ENCODE results near the gene TINAGL1. TPM values are rescaled to one million over a fixed set of nuclear protein-coding genes. Genes with fewer than 3 reads are reported as not detected.

TINAGL1 gene
- total RNA-seq, 1 experiment from 2014 or later, result 2.9 TPM

- H3K9me3 Mint-ChIP-seq (ENCODE audit: unreplicated experiment), result no peaks in the 10 kb centered on the region
- CTCF ChIA-PET, result no interaction called here
- H3K27me3 Mint-ChIP-seq (ENCODE audit: insufficient read depth, unreplicated experiment), result peaks cover 22% of the 10 kb centered on the region
- H3K4me1 Mint-ChIP-seq (ENCODE audit: insufficient read depth, unreplicated experiment), result peaks cover 11% of the 10 kb centered on the region
- intact Hi-C loops (cut with micrococcal nuclease), result no loop called here
- POLR2A ChIA-PET, result interaction anchor here (0.6 to 11.4 kb wide), 4 partner anchors 17 to 191 kb away, joined by 3 to 207 read pairs (median 5); partner anchors contain the start of gene PEF1
- H3K27ac Mint-ChIP-seq (ENCODE audit: low read depth, unreplicated experiment), result no peak overlapping the region
- TF ChIP-seq CTCF (IDR thresholded peaks at IDR 0.05; ENCODE audit: unreplicated experiment), result no peak
- no peaks in the 10 kb centered on the region for H3K36me3 Mint-ChIP-seq (ENCODE audit: insufficient read depth, unreplicated experiment)
- DNase-seq (ENCODE audit: unreplicated experiment), result no peak
- no TSS peak for BruUV-seq (replicated peaks)
- no peak overlapping the region for H3K4me3 Mint-ChIP-seq (ENCODE audit: unreplicated experiment)
Observed at GRCh38 chr1:31621847-31622730, 45.8 kb downstream of the TINAGL1 start.

- Mint-ChIP-seq H3K4me1 (ENCODE audit: insufficient read depth, unreplicated experiment) (peaks cover 21% of the 10 kb centered on the region), H3K4me3 (ENCODE audit: unreplicated experiment) (no peak overlapping the region), H3K27ac (ENCODE audit: low read depth, unreplicated experiment) (no peak overlapping the region), H3K9me3 (ENCODE audit: unreplicated experiment) (no peaks in the 10 kb centered on the region), H3K36me3 (ENCODE audit: insufficient read depth, unreplicated experiment) (no peaks in the 10 kb centered on the region), H3K27me3 (ENCODE audit: insufficient read depth, unreplicated experiment) (peaks cover 14% of the 10 kb centered on the region)
- ChIA-PET CTCF (interaction anchor here (0.6 to 0.9 kb wide), 2 partner anchors 33 to 60 kb away, joined by 3 read pairs; no protein-coding TSS in a partner anchor), POLR2A (interaction anchor here (11.4 kb wide), 1 partner anchor 17 kb away, joined by 207 read pairs; the partner anchor contains the start of gene PEF1)
- no peak for TF ChIP-seq CTCF (IDR thresholded peaks at IDR 0.05; ENCODE audit: unreplicated experiment)
- DNase-seq (ENCODE audit: unreplicated experiment), result no peak
- BruUV-seq (replicated peaks), result no TSS peak
- intact Hi-C loops (cut with micrococcal nuclease), result no loop called here
Observed at GRCh38 chr1:31623365-31623764, 47.0 kb downstream of the TINAGL1 start.

- Mint-ChIP-seq H3K9me3 (ENCODE audit: unreplicated experiment) (no peaks in the 10 kb centered on the region), H3K27me3 (ENCODE audit: insufficient read depth, unreplicated experiment) (peaks cover 5% of the 10 kb centered on the region), H3K4me3 (ENCODE audit: unreplicated experiment) (no peak overlapping the region), H3K27ac (ENCODE audit: low read depth, unreplicated experiment) (no peak overlapping the region), H3K4me1 (ENCODE audit: insufficient read depth, unreplicated experiment) (peaks cover 23% of the 10 kb centered on the region), H3K36me3 (ENCODE audit: insufficient read depth, unreplicated experiment) (peaks cover under 1% of the 10 kb centered on the region)
- no peak for DNase-seq (ENCODE audit: unreplicated experiment)
- TF ChIP-seq CTCF (IDR thresholded peaks at IDR 0.05; ENCODE audit: unreplicated experiment), result no peak
- CTCF ChIA-PET, result interaction anchor here (1.5 kb wide), 1 partner anchor 76 kb away, joined by 4 read pairs; no protein-coding TSS in a partner anchor
- no TSS peak for BruUV-seq (replicated peaks)
- POLR2A ChIA-PET, result interaction anchor here (0.5 to 11.4 kb wide), 3 partner anchors 9 to 42 kb away, joined by 3 to 207 read pairs (median 3); partner anchors contain the start of gene PEF1
- intact Hi-C loops (cut with micrococcal nuclease), result no loop called here
Observed at GRCh38 chr1:31624309-31624708, 48.0 kb downstream of the TINAGL1 start.

- peaks cover 23% of the 10 kb centered on the region for H3K4me1 Mint-ChIP-seq (ENCODE audit: insufficient read depth, unreplicated experiment)
- peaks cover 7% of the 10 kb centered on the region for H3K36me3 Mint-ChIP-seq (ENCODE audit: insufficient read depth, unreplicated experiment)
- H3K9me3 Mint-ChIP-seq (ENCODE audit: unreplicated experiment), result no peaks in the 10 kb centered on the region
- no peak overlapping the region for H3K4me3 Mint-ChIP-seq (ENCODE audit: unreplicated experiment)
- ChIA-PET POLR2A (interaction anchor here (0.5 to 11.4 kb wide), 4 partner anchors 8 to 130 kb away, joined by 3 to 207 read pairs (median 4); partner anchors contain the start of gene PEF1), CTCF (interaction anchor here (0.7 to 1.5 kb wide), 2 partner anchors 76 to 126 kb away, joined by 3 to 4 read pairs; no protein-coding TSS in a partner anchor)
- no peak for TF ChIP-seq CTCF (IDR thresholded peaks at IDR 0.05; ENCODE audit: unreplicated experiment)
- H3K27ac Mint-ChIP-seq (ENCODE audit: low read depth, unreplicated experiment), result no peak overlapping the region
- DNase-seq (ENCODE audit: unreplicated experiment), result no peak
- no peaks in the 10 kb centered on the region for H3K27me3 Mint-ChIP-seq (ENCODE audit: insufficient read depth, unreplicated experiment)
- intact Hi-C loops (cut with micrococcal nuclease), result no loop called here
- BruUV-seq (replicated peaks), result no TSS peak
Observed at GRCh38 chr1:31624731-31625514, 48.6 kb downstream of the TINAGL1 start.
